ENCODE results near the gene DIP2A.

- TF ChIP-seq EZH2phosphoT487 (conservative IDR thresholded peaks at IDR 0.05; ENCODE audit: low read length) (no peak), CTCF (IDR thresholded peaks at IDR 0.05; ENCODE audit: insufficient read depth, low read length, poor library complexity, severe bottlenecking) (no peak)
Observed at GRCh38 chr21:46562472-46562871, 103.8 kb downstream of the DIP2A start.

Measured in SU-DHL-6 (cell line).